GM23248 (cell line): ENCODE measurements around the gene ENPP6. TPM values are rescaled to one million over a fixed set of nuclear protein-coding genes. Genes with fewer than 3 reads are reported as not detected.

Experiments used
- DNase-seq: peaks from one replicate; pipeline ENCODE4 v3.0.0-alpha.2; 2015
- H2AFZ ChIP-seq: fragments of 200-600 bp; sonication (generic); 2 replicates; pipeline ENCODE4 v1.6.1; 2016; ENCODE audit warnings: antibody characterized with exemption
- H3F3A ChIP-seq: fragments of 200-600 bp; sonication (generic); 2 replicates; pipeline ENCODE4 v1.6.1; 2016; ENCODE audit warnings: mild to moderate bottlenecking, antibody characterized with exemption, mixed run types; ENCODE audit not compliant: insufficient read depth
- H3K27ac ChIP-seq: fragments of 200-600 bp; sonication (generic); 2 replicates; pipeline ENCODE4 v1.5.1; 2016; ENCODE audit warnings: mild to moderate bottlenecking
- H3K27me3 ChIP-seq: fragments of 200-600 bp; sonication (generic); replicated peaks from 2 replicates; pipeline ENCODE4 v1.6.1; 2016; ENCODE audit warnings: mild to moderate bottlenecking; ENCODE audit not compliant: insufficient read depth
- H3K36me3 ChIP-seq: fragments of 200-600 bp; sonication (generic); 2 replicates; pipeline ENCODE4 v1.6.1; 2016; ENCODE audit warnings: low read depth, mild to moderate bottlenecking
- H3K4me1 ChIP-seq: fragments of 200-600 bp; sonication (generic); 2 replicates; pipeline ENCODE4 v1.6.1; 2016; ENCODE audit warnings: mild to moderate bottlenecking; ENCODE audit not compliant: insufficient read depth
- H3K4me2 ChIP-seq: fragments of 200-600 bp; sonication (generic); one replicate; pipeline ENCODE4 v1.6.1; 2016; ENCODE audit warnings: mild to moderate bottlenecking; ENCODE audit not compliant: unreplicated experiment
- H3K4me3 ChIP-seq: fragments of 200-600 bp; sonication (generic); 2 replicates; pipeline ENCODE4 v1.5.1; 2016; ENCODE audit warnings: mild to moderate bottlenecking
- H3K79me2 ChIP-seq: fragments of 200-600 bp; sonication (generic); 2 replicates; pipeline ENCODE4 v1.6.1; 2016; ENCODE audit warnings: mild to moderate bottlenecking; ENCODE audit not compliant: insufficient read depth
- H3K9ac ChIP-seq: fragments of 200-600 bp; sonication (generic); 2 replicates; pipeline ENCODE4 v1.6.1; 2016; ENCODE audit warnings: mild to moderate bottlenecking
- H3K9me2 ChIP-seq: fragments of 200-600 bp; sonication (generic); 2 replicates; pipeline ENCODE4 v1.6.1; 2016; ENCODE audit warnings: mixed run types, mild to moderate bottlenecking, moderate library complexity; ENCODE audit not compliant: insufficient read depth
- H3K9me3 ChIP-seq: fragments of 200-600 bp; sonication (generic); one replicate; pipeline ENCODE4 v1.6.1; 2017; ENCODE audit warnings: low read depth
- H4K20me1 ChIP-seq: fragments of 200-600 bp; sonication (generic); 2 replicates; pipeline ENCODE4 v1.6.0; 2016; ENCODE audit not compliant: insufficient read depth
- EZH2 ChIP-seq: fragments of 200-600 bp; sonication (generic); IDR thresholded peaks from 2 replicates; pipeline ENCODE4 v1.6.1; 2018; ENCODE audit warnings: antibody characterized with exemption, mild to moderate bottlenecking; ENCODE audit not compliant: insufficient read depth, poor library complexity, severe bottlenecking
- EZH2phosphoT487 ChIP-seq: fragments of 200-600 bp; sonication (generic); IDR thresholded peaks from 2 replicates; pipeline ENCODE4 v1.6.1; 2018; ENCODE audit warnings: antibody characterized with exemption, moderate library complexity, mild to moderate bottlenecking, low read depth; ENCODE audit not compliant: insufficient read depth
- WGBS, 2 experiments: methylation state at CpG; one replicate each; pipeline ENCODE4 v1.1.6; 2015 to 2017; ENCODE audit warnings: low lambda C conversion rate in 2 of 2, low coverage in 1 of 2; ENCODE audit errors: missing lambda C conversion rate in 2 of 2; 5-methylcytosine and 5-hydroxymethylcytosine counted together
- in situ Hi-C: fragments of 300-500 bp; cut with MboI; formaldehyde crosslinking; loops from 2 replicates; pipeline ENCODE4 v1.15.0; 2020
- polyA plus RNA-seq: library from polyadenylated mRNA; unstranded; fragments of >200 nt; fragmentation: Nextera tagmentation; extraction: Ambion mirVana; gene quantifications from 2 replicates; pipeline ENCODE4 v1.2.1, GENCODE V29; 2016
- total RNA-seq: library from RNA; depleted of rRNA; stranded (reverse); fragments of >200 nt; shearing (Covaris generic); gene quantifications from 2 replicates; pipeline ENCODE4 v1.2.3, GENCODE V29; 2014

ENPP6 gene
- total and polyA plus RNA-seq, 2 experiments from 2014 or later, result not detected

GRCh38 chr4:184103527-184104264 is 114.0 kb downstream of the ENPP6 start:
- H4K20me1 ChIP-seq, result no peaks in the 10 kb centered on the region
- H3K79me2 ChIP-seq, result no peaks in the 10 kb centered on the region
- no peaks in the 10 kb centered on the region for H3K4me1 ChIP-seq
- TF ChIP-seq EZH2 (no peak), EZH2phosphoT487 (no peak)
- H3K9ac ChIP-seq, result no peak overlapping the region
- in situ Hi-C loops, result no loop called here
- no peaks in the 10 kb centered on the region for H3K9me2 ChIP-seq
- H3K4me3 ChIP-seq, result no peak overlapping the region
- no peaks in the 10 kb centered on the region for H3F3A ChIP-seq
- H3K27ac ChIP-seq, result no peak overlapping the region
- H3K27me3 ChIP-seq, result no peaks in the 10 kb centered on the region
- H2AFZ ChIP-seq, result no peak overlapping the region
- 1 to 2% methylated on average over 16 of the region's 16 CpGs for WGBS, 2 experiments
- no peak overlapping the region for H3K4me2 ChIP-seq
- no peaks in the 10 kb centered on the region for H3K9me3 ChIP-seq
- DNase-seq, result no peak
- H3K36me3 ChIP-seq, result no peaks in the 10 kb centered on the region

GRCh38 chr4:184102927-184103326 is 114.7 kb downstream of the ENPP6 start:
- TF ChIP-seq EZH2 (no peak), EZH2phosphoT487 (no peak)
- no peaks in the 10 kb centered on the region for H3K79me2 ChIP-seq
- DNase-seq, result no peak
- H3K4me3 ChIP-seq, result no peak overlapping the region
- no peaks in the 10 kb centered on the region for H3K4me1 ChIP-seq
- no peaks in the 10 kb centered on the region for H3K9me2 ChIP-seq
- H3K36me3 ChIP-seq, result no peaks in the 10 kb centered on the region
- no peaks in the 10 kb centered on the region for H3K9me3 ChIP-seq
- H4K20me1 ChIP-seq, result no peaks in the 10 kb centered on the region
- no peak overlapping the region for H3K9ac ChIP-seq
- no peak overlapping the region for H3K27ac ChIP-seq
- no peak overlapping the region for H3K4me2 ChIP-seq
- in situ Hi-C loops, result no loop called here
- H3K27me3 ChIP-seq, result no peaks in the 10 kb centered on the region
- H2AFZ ChIP-seq, result no peak overlapping the region
- 34 to 43% methylated on average over 4 of the region's 4 CpGs for WGBS, 2 experiments
- no peaks in the 10 kb centered on the region for H3F3A ChIP-seq

- Histone ChIP-seq H3K36me3 (no peaks in the 10 kb centered on the region), H2AFZ (no peak overlapping the region), H3K27ac (no peak overlapping the region), H3K4me2 (no peak overlapping the region), H3K9ac (no peak overlapping the region), H3K79me2 (no peaks in the 10 kb centered on the region), H3K9me2 (no peaks in the 10 kb centered on the region), H3K27me3 (no peaks in the 10 kb centered on the region; the same call in 1 of the 2 replicates), H3F3A (no peaks in the 10 kb centered on the region), H3K4me3 (no peak overlapping the region), H3K9me3 (no peaks in the 10 kb centered on the region), H3K4me1 (no peaks in the 10 kb centered on the region), H4K20me1 (no peaks in the 10 kb centered on the region)
- in situ Hi-C loops, result no loop called here
- no peak for DNase-seq
- 54 to 58% methylated on average over 10 of the region's 10 CpGs for WGBS, 2 experiments
- no peak for TF ChIP-seq EZH2phosphoT487
- no peak for TF ChIP-seq EZH2
Measured at GRCh38 chr4:184102488-184102887, 115.2 kb downstream of the ENPP6 start.

GRCh38 chr4:184101711-184102110 is 116.0 kb downstream of the ENPP6 start:
- no peak overlapping the region for H3K9ac ChIP-seq
- no peak for DNase-seq
- WGBS, 2 experiments, result 80 to 83% methylated on average over 11 of the region's 11 CpGs
- H3K4me3 ChIP-seq, result no peak overlapping the region
- H3K4me2 ChIP-seq, result no peak overlapping the region
- H3K9me3 ChIP-seq, result no peaks in the 10 kb centered on the region
- no peaks in the 10 kb centered on the region; the same call in 1 of the 2 replicates for H3K27me3 ChIP-seq
- in situ Hi-C loops, result no loop called here
- H2AFZ ChIP-seq, result no peak overlapping the region
- H3K79me2 ChIP-seq, result no peaks in the 10 kb centered on the region
- H4K20me1 ChIP-seq, result no peaks in the 10 kb centered on the region
- no peak overlapping the region for H3K27ac ChIP-seq
- TF ChIP-seq EZH2phosphoT487, result no peak
- no peak for TF ChIP-seq EZH2
- no peaks in the 10 kb centered on the region for H3K36me3 ChIP-seq
- H3F3A ChIP-seq, result no peaks in the 10 kb centered on the region
- H3K4me1 ChIP-seq, result no peaks in the 10 kb centered on the region
- H3K9me2 ChIP-seq, result no peaks in the 10 kb centered on the region
